Common myeloid progenitor, CD34-positive (primary cell): Measurements from ENCODE around the gene AP1G2.
"Not testable (repeated sequence)": the region's sequence is repeated elsewhere in the genome, so short reads cannot be mapped to it uniquely, and the experiment has no call there.

ENCODE experiments used
- CTCF ChIA-PET: fragments of 350-600 bp; sonication (Branson Sonifier 250); formaldehyde crosslinking; loops from one replicate; lab custom pipeline; 2021; ENCODE audit warnings: antibody characterized with exemption; lab: Charles Lee
- POLR2A ChIA-PET: fragments of 350-600 bp; sonication (Branson Sonifier 250); formaldehyde crosslinking; loops from one replicate; lab custom pipeline; 2021; ENCODE audit warnings: antibody characterized with exemption; lab: Charles Lee
- DNase-seq, 3 donors: peaks; one replicate each; pipeline versions ENCODE4 v3.0.0 to v3.0.0-alpha.2; 2013
- H3K27ac ChIP-seq, 2 experiments: 1 replicate in 1 of 2; 2 replicates in 1 of 2; pipeline ENCODE4 v1.7.0; 2013; ENCODE audit warnings: inconsistent platforms in 2 of 2, low read length in 2 of 2, mild to moderate bottlenecking in 2 of 2, low read depth in 1 of 2, moderate library complexity in 1 of 2; ENCODE audit not compliant: severe bottlenecking in 2 of 2, insufficient read depth in 1 of 2, poor library complexity in 1 of 2
- H3K27me3 ChIP-seq, 5 experiments: replicated peaks in 2 of 5; 1 replicate in 3 of 5; 2 replicates in 2 of 5; pipeline versions ENCODE4 v1.6.1 to v1.7.0; 2013; ENCODE audit warnings: low read length in 4 of 5, mild to moderate bottlenecking in 2 of 5, moderate library complexity in 2 of 5, inconsistent platforms in 1 of 5; ENCODE audit not compliant: insufficient read depth in 5 of 5, control insufficient read depth in 4 of 5
- H3K36me3 ChIP-seq, 4 experiments: 1 replicate in 2 of 4; 2 replicates in 2 of 4; pipeline versions ENCODE4 v1.6.1 to v1.7.0; 2013; ENCODE audit warnings: low read length in 3 of 4, control low read depth in 1 of 4, mild to moderate bottlenecking in 1 of 4; ENCODE audit not compliant: control insufficient read depth in 4 of 4, insufficient read depth in 4 of 4
- H3K4me1 ChIP-seq, 4 experiments: 1 replicate in 3 of 4; 2 replicates in 1 of 4; pipeline versions ENCODE4 v1.6.1 to v1.7.1; 2013; ENCODE audit warnings: low read length in 3 of 4, mild to moderate bottlenecking in 3 of 4, control low read depth in 1 of 4, inconsistent platforms in 1 of 4, moderate library complexity in 1 of 4; ENCODE audit not compliant: control insufficient read depth in 4 of 4, insufficient read depth in 4 of 4; ENCODE audit errors: control extremely low read depth in 1 of 4
- H3K4me3 ChIP-seq, 7 experiments: 1 replicate in 4 of 7; 2 replicates in 3 of 7; pipeline versions ENCODE4 v1.5.1 to v1.7.0; 2013; ENCODE audit warnings: mild to moderate bottlenecking in 7 of 7, low read length in 6 of 7, moderate library complexity in 6 of 7, inconsistent platforms in 2 of 7, low read depth in 2 of 7, control low read depth in 1 of 7; ENCODE audit not compliant: insufficient read depth in 4 of 7, control insufficient read depth in 1 of 7; ENCODE audit errors: extremely low read depth in 1 of 7
- H3K9me3 ChIP-seq, 5 experiments: 1 replicate in 4 of 5; 2 replicates in 1 of 5; pipeline versions ENCODE4 v1.6.1 to v1.7.1; 2013; ENCODE audit warnings: low read length in 4 of 5, mild to moderate bottlenecking in 2 of 5, inconsistent platforms in 1 of 5, low read depth in 1 of 5, moderate library complexity in 1 of 5; ENCODE audit not compliant: control insufficient read depth in 4 of 5, insufficient read depth in 2 of 5; ENCODE audit errors: control extremely low read depth in 1 of 5
- WGBS: methylation state at CpG from one replicate; pipeline ENCODE4 v1.1.5; 2013; ENCODE audit not compliant: insufficient coverage; 5-methylcytosine and 5-hydroxymethylcytosine counted together

Gene AP1G2

GRCh38 chr14:23584527-23585203 is 17.1 kb upstream of the AP1G2 start:
- 96% methylated on average over 11 of the region's 26 CpGs for WGBS
- H3K27me3 ChIP-seq, H3K27ac ChIP-seq, H3K9me3 ChIP-seq, H3K4me1 ChIP-seq, POLR2A ChIA-PET, DNase-seq, H3K4me3 ChIP-seq, H3K36me3 ChIP-seq: not testable (repeated sequence)
- CTCF ChIA-PET = interaction anchor here (1.0 to 4.1 kb wide), 2 partner anchors 13 to 51 kb away, joined by 4 to 20 read pairs; partner anchors contain the start of gene DHRS2

GRCh38 chr14:23583761-23584526 is 16.4 kb upstream of the AP1G2 start:
- DNase-seq, H3K4me3 ChIP-seq, H3K27ac ChIP-seq, H3K9me3 ChIP-seq, H3K4me1 ChIP-seq, H3K36me3 ChIP-seq, POLR2A ChIA-PET: not testable (repeated sequence)
- H3K27me3 ChIP-seq = peaks cover 2 to 14% (median 2%) of the 10 kb centered on the region in 5 experiments
- CTCF ChIA-PET = interaction anchor here (1.0 to 4.1 kb wide), 2 partner anchors 13 to 52 kb away, joined by 4 to 20 read pairs; partner anchors contain the start of gene DHRS2
- 87% methylated on average over 10 of the region's 25 CpGs for WGBS

- Histone ChIP-seq H3K9me3 (no peaks in the 10 kb centered on the region), H3K27ac (no peak overlapping the region), H3K27me3 (peaks cover 2 to 23% (median 2%) of the 10 kb centered on the region in 5 experiments), H3K36me3 (no peaks in the 10 kb centered on the region), H3K4me3 (no peak overlapping the region), H3K4me1 (peaks cover 0 to 5% (median 0%) of the 10 kb centered on the region in 4 experiments)
- CTCF ChIA-PET = interaction anchor here (0.7 to 4.1 kb wide), 6 partner anchors 12 to 350 kb away, joined by 3 to 20 read pairs (median 4); partner anchors contain the start of gene DHRS2
- whole genome bisulfite sequencing = no CpG with 5 or more reads among the region's 3 CpGs
- DNase-seq = no peak
- POLR2A ChIA-PET = no interaction called here
Measured at GRCh38 chr14:23582906-23583760, 15.5 kb upstream of the AP1G2 start.

GRCh38 chr14:23580948-23581281 is 13.3 kb upstream of the AP1G2 start:
- no peaks in the 10 kb centered on the region for H3K9me3 ChIP-seq
- peaks cover 2 to 45% (median 7%) of the 10 kb centered on the region in 5 experiments for H3K27me3 ChIP-seq
- no peak overlapping the region for H3K27ac ChIP-seq
- H3K36me3 ChIP-seq = no peaks in the 10 kb centered on the region
- H3K4me3 ChIP-seq = no peak overlapping the region
- ChIA-PET POLR2A (interaction anchor here (1.2 kb wide), 1 partner anchor 9 kb away, joined by 3 read pairs; no protein-coding TSS in a partner anchor), CTCF (interaction anchor here (0.8 to 4.1 kb wide), 4 partner anchors 8 to 13 kb away, joined by 3 to 20 read pairs (median 4); partner anchors contain the start of gene AP1G2)
- peak in 1 of 3 donors; percentile 19 for DNase-seq
- H3K4me1 ChIP-seq = peaks cover 0 to 24% (median 8%) of the 10 kb centered on the region in 4 experiments
- WGBS = 100% methylated on average over 5 of the region's 8 CpGs

- WGBS = 98% methylated on average over 15 of the region's 24 CpGs
Measured at GRCh38 chr14:23580152-23580926, 12.7 kb upstream of the AP1G2 start.

GRCh38 chr14:23579739-23580138 is 12.1 kb upstream of the AP1G2 start:
- Histone ChIP-seq H3K4me3 (no peak overlapping the region), H3K27ac (no peak overlapping the region), H3K27me3 (peaks cover 2 to 57% (median 7%) of the 10 kb centered on the region in 5 experiments), H3K36me3 (no peaks in the 10 kb centered on the region), H3K4me1 (peaks cover 0 to 26% (median 8%) of the 10 kb centered on the region in 4 experiments), H3K9me3 (peaks cover 0 to 6% (median 0%) of the 10 kb centered on the region in 5 experiments)
- POLR2A ChIA-PET = no interaction called here
- CTCF ChIA-PET = interaction anchor here (1.3 to 1.5 kb wide), 2 partner anchors 9 to 331 kb away, joined by 3 to 4 read pairs; no protein-coding TSS in a partner anchor
- DNase-seq = no peak

More at GRCh38 chr14:23580152-23580926, 12.7 kb upstream of the AP1G2 start:
- POLR2A ChIA-PET = interaction anchor here (1.2 kb wide), 1 partner anchor 8 kb away, joined by 3 read pairs; no protein-coding TSS in a partner anchor
- DNase-seq = no peak
- Histone ChIP-seq H3K36me3 (no peaks in the 10 kb centered on the region), H3K27ac (no peak overlapping the region), H3K4me3 (no peak overlapping the region), H3K4me1 (peaks cover 0 to 26% (median 8%) of the 10 kb centered on the region in 4 experiments), H3K9me3 (peaks cover 0 to 4% (median 0%) of the 10 kb centered on the region in 5 experiments), H3K27me3 (peaks cover 2 to 51% (median 7%) of the 10 kb centered on the region in 5 experiments)
- CTCF ChIA-PET = interaction anchor here (0.8 to 4.1 kb wide), 6 partner anchors 8 to 331 kb away, joined by 3 to 20 read pairs (median 4); partner anchors contain the start of gene AP1G2
